DMS153 (cell line): ENCODE results near the gene SORCS1.

ENCODE experiments used
- DNase-seq: peaks from one replicate; lab custom pipeline; 2025; lab: John Stamatoyannopoulos, UW

The SORCS1 gene

GRCh38 chr10:106540645-106541044 lies 623.9 kb downstream of the SORCS1 start:
- no peak for DNase-seq

DNA sequence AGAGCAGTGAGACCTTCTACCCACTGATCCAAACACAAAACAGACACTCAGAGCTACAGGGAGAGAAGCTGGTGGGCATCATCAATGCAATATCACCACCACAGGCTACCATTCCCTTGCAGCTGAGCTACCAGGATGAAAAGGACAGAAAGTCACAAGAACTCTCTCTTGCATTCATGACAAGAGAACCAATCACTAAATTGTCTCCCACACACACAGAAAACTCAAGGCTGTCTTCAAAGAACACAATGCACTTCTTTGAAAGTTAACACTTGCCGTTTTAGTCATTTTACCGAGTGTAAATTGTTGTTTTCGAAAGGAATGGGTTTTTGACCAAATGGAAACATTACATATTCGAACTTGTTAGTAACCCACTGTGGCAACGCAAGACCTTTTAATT lies 626.6 kb downstream of the SORCS1 start:
- no peak for DNase-seq

GRCh38 chr10:106535304-106535953 lies 629.1 kb downstream of the SORCS1 start:
- DNase-seq: no peak

- no peak for DNase-seq
Observed at GRCh38 chr10:106534441-106534840, 630.1 kb downstream of the SORCS1 start.

GRCh38 chr10:106528702-106529101 lies 635.8 kb downstream of the SORCS1 start:
- DNase-seq: no peak

DNA sequence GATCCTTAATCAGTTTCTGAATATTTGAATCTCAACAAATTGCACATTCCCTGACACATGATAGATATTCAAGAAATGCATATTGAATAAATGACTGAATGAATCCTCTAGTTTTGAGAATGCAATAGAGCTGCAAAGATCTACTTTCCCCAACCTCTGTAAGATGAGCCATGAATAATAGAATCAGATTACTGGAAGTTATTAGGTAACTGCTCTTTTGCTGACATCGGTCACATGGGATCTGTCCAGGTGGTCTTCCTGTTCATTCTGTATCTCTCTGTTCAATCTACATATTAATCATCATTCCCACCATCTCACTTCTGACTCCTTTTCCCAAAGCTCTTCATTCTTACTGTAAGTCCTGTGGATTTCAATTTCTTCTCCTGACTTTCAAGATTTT lies 638.7 kb downstream of the SORCS1 start:
- DNase-seq: no peak
